Activated T-helper 17 cell treated with anti-CD3 and anti-CD28 coated beads, Interleukin-2, amount 50 U/mL, for 72 hours (primary cell): ENCODE data around the gene FAM124A. TPM values are rescaled to one million over a fixed set of nuclear protein-coding genes. Genes with fewer than 3 reads are reported as not detected.
A peak's percentile ranks its signal among the peaks of the same experiment; 100 is the strongest.

Experiments used
- ATAC-seq: fragments of 150-1000 bp; cut with Tn5 transposase; replicated peaks from 2 replicates; pipeline ENCODE4 v1.10.0; 2021; ENCODE audit warnings: mild to moderate bottlenecking, moderate library complexity
- H3K27ac Mint-ChIP-seq: one replicate; pipeline ENCODE4 v1.8.0; 2022; ENCODE audit warnings: mixed read lengths
- H3K27me3 Mint-ChIP-seq: one replicate; pipeline ENCODE4 v1.8.0; 2022; ENCODE audit warnings: mixed read lengths
- H3K36me3 Mint-ChIP-seq: one replicate; pipeline ENCODE4 v1.8.0; 2022; ENCODE audit warnings: low read depth, mild to moderate bottlenecking, mixed read lengths
- H3K4me1 Mint-ChIP-seq: one replicate; pipeline ENCODE4 v1.8.0; 2022; ENCODE audit warnings: mixed read lengths
- H3K4me3 Mint-ChIP-seq: one replicate; pipeline ENCODE4 v1.8.0; 2022; ENCODE audit warnings: mild to moderate bottlenecking, mixed read lengths
- H3K9me3 Mint-ChIP-seq: one replicate; pipeline ENCODE4 v1.8.0; 2022; ENCODE audit warnings: mixed read lengths
- total RNA-seq, 2 donors: library from RNA; stranded (reverse); gene quantifications; one replicate each; pipeline ENCODE4 v1.2.3, GENCODE V29; 2022

The FAM124A gene
- total RNA-seq, 2 donors from 2014 or later = 0.43 to 1.2 TPM

GRCh38 chr13:51311957-51312520 is 89.8 kb downstream of the FAM124A start:
- Mint-ChIP-seq H3K4me1 (no peaks in the 10 kb centered on the region), H3K27ac (no peak overlapping the region), H3K36me3 (no peaks in the 10 kb centered on the region), H3K27me3 (peaks cover 9% of the 10 kb centered on the region), H3K9me3 (no peaks in the 10 kb centered on the region), H3K4me3 (no peak overlapping the region)
- no peak for ATAC-seq

- Mint-ChIP-seq H3K9me3 (no peaks in the 10 kb centered on the region), H3K27ac (no peak overlapping the region), H3K27me3 (peaks cover 4% of the 10 kb centered on the region), H3K4me3 (no peak overlapping the region), H3K36me3 (no peaks in the 10 kb centered on the region), H3K4me1 (no peaks in the 10 kb centered on the region)
- ATAC-seq = no peak
These were observed 91.4 kb downstream of the FAM124A start for GRCh38 chr13:51313619-51314018.

GRCh38 chr13:51317262-51317661 is 95.1 kb downstream of the FAM124A start:
- Mint-ChIP-seq H3K36me3 (no peaks in the 10 kb centered on the region), H3K9me3 (no peaks in the 10 kb centered on the region), H3K4me3 (no peak overlapping the region), H3K27me3 (peaks cover 3% of the 10 kb centered on the region), H3K27ac (no peak overlapping the region), H3K4me1 (no peaks in the 10 kb centered on the region)
- no peak for ATAC-seq

- H3K36me3 Mint-ChIP-seq = no peaks in the 10 kb centered on the region
- H3K4me3 Mint-ChIP-seq = no peak overlapping the region
- H3K4me1 Mint-ChIP-seq = no peaks in the 10 kb centered on the region
- peaks cover 3% of the 10 kb centered on the region for H3K27me3 Mint-ChIP-seq
- ATAC-seq = peak; percentile 49
- peak overlapping the region; percentile 54 for H3K27ac Mint-ChIP-seq
- no peaks in the 10 kb centered on the region for H3K9me3 Mint-ChIP-seq
These were observed 95.8 kb downstream of the FAM124A start for GRCh38 chr13:51318015-51318414.

- no peak overlapping the region for H3K4me3 Mint-ChIP-seq
- no peak for ATAC-seq
- H3K27me3 Mint-ChIP-seq = no peaks in the 10 kb centered on the region
- H3K27ac Mint-ChIP-seq = no peak overlapping the region
- no peaks in the 10 kb centered on the region for H3K36me3 Mint-ChIP-seq
- no peaks in the 10 kb centered on the region for H3K9me3 Mint-ChIP-seq
- H3K4me1 Mint-ChIP-seq = no peaks in the 10 kb centered on the region
These were observed 96.7 kb downstream of the FAM124A start for GRCh38 chr13:51318876-51319275.

GRCh38 chr13:51321836-51322235 is 99.6 kb downstream of the FAM124A start:
- Mint-ChIP-seq H3K9me3 (no peaks in the 10 kb centered on the region), H3K36me3 (no peaks in the 10 kb centered on the region), H3K4me3 (no peak overlapping the region), H3K27me3 (no peaks in the 10 kb centered on the region), H3K4me1 (no peaks in the 10 kb centered on the region), H3K27ac (no peak overlapping the region)
- no peak for ATAC-seq

GRCh38 chr13:51322826-51323225 is 100.6 kb downstream of the FAM124A start:
- H3K9me3 Mint-ChIP-seq = no peaks in the 10 kb centered on the region

GRCh38 chr13:51323824-51324511 is 101.8 kb downstream of the FAM124A start:
- Mint-ChIP-seq H3K36me3 (no peaks in the 10 kb centered on the region), H3K27me3 (no peaks in the 10 kb centered on the region), H3K4me3 (no peak overlapping the region), H3K27ac (no peak overlapping the region), H3K4me1 (no peaks in the 10 kb centered on the region), H3K9me3 (no peaks in the 10 kb centered on the region)
- ATAC-seq = no peak

More at GRCh38 chr13:51322826-51323225, 100.6 kb downstream of the FAM124A start:
- Mint-ChIP-seq H3K27me3 (no peaks in the 10 kb centered on the region), H3K4me1 (no peaks in the 10 kb centered on the region), H3K27ac (no peak overlapping the region), H3K4me3 (no peak overlapping the region), H3K36me3 (no peaks in the 10 kb centered on the region)
- ATAC-seq = no peak

GRCh38 chr13:51324714-51325420 is 102.7 kb downstream of the FAM124A start:
- Mint-ChIP-seq H3K27me3 (no peaks in the 10 kb centered on the region), H3K27ac (no peak overlapping the region), H3K36me3 (no peaks in the 10 kb centered on the region), H3K4me3 (no peak overlapping the region), H3K4me1 (no peaks in the 10 kb centered on the region), H3K9me3 (no peaks in the 10 kb centered on the region)
- ATAC-seq = no peak

- no peak overlapping the region for H3K27ac Mint-ChIP-seq
- ATAC-seq = no peak
These were observed 103.6 kb downstream of the FAM124A start for GRCh38 chr13:51325837-51326236.

GRCh38 chr13:51326777-51327176 is 104.6 kb downstream of the FAM124A start:
- no peaks in the 10 kb centered on the region for H3K9me3 Mint-ChIP-seq
- no peak overlapping the region for H3K4me3 Mint-ChIP-seq
- H3K4me1 Mint-ChIP-seq = peaks cover 11% of the 10 kb centered on the region
- peaks cover 7% of the 10 kb centered on the region for H3K27me3 Mint-ChIP-seq
- ATAC-seq = peak; percentile 23
- H3K27ac Mint-ChIP-seq = no peak overlapping the region
- no peaks in the 10 kb centered on the region for H3K36me3 Mint-ChIP-seq

More at GRCh38 chr13:51325837-51326236, 103.6 kb downstream of the FAM124A start:
- no peaks in the 10 kb centered on the region for H3K36me3 Mint-ChIP-seq
- peaks cover 3% of the 10 kb centered on the region for H3K4me1 Mint-ChIP-seq
- H3K9me3 Mint-ChIP-seq = no peaks in the 10 kb centered on the region
- peaks cover 1% of the 10 kb centered on the region for H3K27me3 Mint-ChIP-seq
- no peak overlapping the region for H3K4me3 Mint-ChIP-seq

GRCh38 chr13:51327961-51328360 is 105.8 kb downstream of the FAM124A start:
- Mint-ChIP-seq H3K36me3 (no peaks in the 10 kb centered on the region), H3K27me3 (peaks cover 7% of the 10 kb centered on the region), H3K9me3 (no peaks in the 10 kb centered on the region), H3K4me3 (no peak overlapping the region), H3K27ac (no peak overlapping the region), H3K4me1 (peaks cover 11% of the 10 kb centered on the region)
- ATAC-seq = no peak

- Mint-ChIP-seq H3K9me3 (no peaks in the 10 kb centered on the region), H3K27ac (no peak overlapping the region), H3K27me3 (peaks cover 7% of the 10 kb centered on the region), H3K36me3 (no peaks in the 10 kb centered on the region), H3K4me1 (peaks cover 11% of the 10 kb centered on the region), H3K4me3 (no peak overlapping the region)
- ATAC-seq = no peak
These were observed 106.3 kb downstream of the FAM124A start for GRCh38 chr13:51328488-51328887.

- no peaks in the 10 kb centered on the region for H3K9me3 Mint-ChIP-seq
- no peaks in the 10 kb centered on the region for H3K36me3 Mint-ChIP-seq
- no peak overlapping the region for H3K27ac Mint-ChIP-seq
- peaks cover 7% of the 10 kb centered on the region for H3K27me3 Mint-ChIP-seq
- peaks cover 11% of the 10 kb centered on the region for H3K4me1 Mint-ChIP-seq
- ATAC-seq = no peak
- H3K4me3 Mint-ChIP-seq = no peak overlapping the region
These were observed 107.4 kb downstream of the FAM124A start for GRCh38 chr13:51329606-51330005.

GRCh38 chr13:51330791-51331190 is 108.6 kb downstream of the FAM124A start:
- Mint-ChIP-seq H3K36me3 (no peaks in the 10 kb centered on the region), H3K4me3 (peak overlapping the region; percentile 5), H3K4me1 (peaks cover 11% of the 10 kb centered on the region), H3K27me3 (peaks cover 7% of the 10 kb centered on the region), H3K9me3 (no peaks in the 10 kb centered on the region), H3K27ac (peak overlapping the region; percentile 69)
- ATAC-seq = peak; percentile 11
